G401 (cell line): ENCODE measurements around the gene PTPN21. TPM values are rescaled to one million over a fixed set of nuclear protein-coding genes. Genes with fewer than 3 reads are reported as not detected.

Source experiments
- DNase-seq: peaks from one replicate; pipeline ENCODE4 v3.0.0-alpha.2; 2015; ENCODE audit warnings: low spot score
- in situ Hi-C: cut with HindIII; loops from 2 replicates; pipeline ENCODE4 v1.10.0; 2016; ENCODE audit warnings: low sequenced_read_pairs, mixed read lengths
- total RNA-seq: library from RNA; depleted of rRNA; stranded (reverse); fragments of >200 nt; shearing (Covaris generic); gene quantifications from 2 replicates; pipeline ENCODE4 v1.2.3, GENCODE V29; 2014; rRNA removed

PTPN21 gene
- 1.2 and 3.6 TPM in 2 replicates for total RNA-seq

GRCh38 chr14:88554457-88555286 lies at the start of gene PTPN21:
Gene PTPN21, minus strand, starts transcription at chr14:88555007. Its CDS starts 4,590 bp downstream, at chr14:88550417.
- peak; percentile 48 for DNase-seq
- in situ Hi-C loops = no loop called here

GRCh38 chr14:88604212-88604611 lies 49.4 kb upstream of the PTPN21 start:
- in situ Hi-C loops = no loop called here
- no peak for DNase-seq

GRCh38 chr14:88599761-88600439 lies 45.1 kb upstream of the PTPN21 start:
- in situ Hi-C loops = no loop called here
- no peak for DNase-seq

GRCh38 chr14:88599326-88599725 lies 44.5 kb upstream of the PTPN21 start:
- no peak for DNase-seq
- in situ Hi-C loops = no loop called here

GRCh38 chr14:88598097-88598675 lies 43.4 kb upstream of the PTPN21 start:
- in situ Hi-C loops = no loop called here

GRCh38 chr14:88597601-88598000 lies 42.8 kb upstream of the PTPN21 start:
- in situ Hi-C loops = no loop called here
- DNase-seq = no peak

More at GRCh38 chr14:88598097-88598675, 43.4 kb upstream of the PTPN21 start:
- DNase-seq = no peak

- in situ Hi-C loops = no loop called here
- no peak for DNase-seq
Measured at GRCh38 chr14:88597038-88597437, 42.2 kb upstream of the PTPN21 start.

- in situ Hi-C loops = no loop called here
Measured at GRCh38 chr14:88592031-88592430, 37.2 kb upstream of the PTPN21 start.

GRCh38 chr14:88590173-88590572 lies 35.4 kb upstream of the PTPN21 start:
- in situ Hi-C loops = no loop called here
- no peak for DNase-seq

More at GRCh38 chr14:88592031-88592430, 37.2 kb upstream of the PTPN21 start:
- DNase-seq = peak; percentile 44

GRCh38 chr14:88588081-88588480 lies 33.3 kb upstream of the PTPN21 start:
- in situ Hi-C loops = no loop called here

GRCh38 chr14:88584451-88584850 lies 29.6 kb upstream of the PTPN21 start:
- in situ Hi-C loops = no loop called here
- no peak for DNase-seq

More at GRCh38 chr14:88588081-88588480, 33.3 kb upstream of the PTPN21 start:
- DNase-seq = no peak

- no peak for DNase-seq
- in situ Hi-C loops = no loop called here
Measured at GRCh38 chr14:88576222-88576621, 21.4 kb upstream of the PTPN21 start.

GRCh38 chr14:88572117-88572516 lies 17.3 kb upstream of the PTPN21 start:
- in situ Hi-C loops = no loop called here
- DNase-seq = no peak

GRCh38 chr14:88568196-88568595 lies 13.4 kb upstream of the PTPN21 start:
- in situ Hi-C loops = no loop called here
- DNase-seq = no peak

- in situ Hi-C loops = no loop called here
- no peak for DNase-seq
Measured at GRCh38 chr14:88565427-88565826, 10.6 kb upstream of the PTPN21 start.

- in situ Hi-C loops = no loop called here
- no peak for DNase-seq
Measured at GRCh38 chr14:88563845-88564244, 9.0 kb upstream of the PTPN21 start.

GRCh38 chr14:88562831-88563686 lies 8.3 kb upstream of the PTPN21 start, which contains the start of gene ZC3H14:
Gene ZC3H14, plus strand, starts transcription at chr14:88563037. Its CDS starts 97 bp downstream, at chr14:88563134.
- in situ Hi-C loops = no loop called here
- peak; percentile 84 for DNase-seq

- in situ Hi-C loops = no loop called here
- no peak for DNase-seq
Measured at GRCh38 chr14:88562532-88562830, 7.7 kb upstream of the PTPN21 start.

GRCh38 chr14:88559852-88560251 lies 5.0 kb upstream of the PTPN21 start:
- peak; percentile 50 for DNase-seq
- in situ Hi-C loops = no loop called here
